Neural cell (in vitro differentiated cells): ENCODE measurements around the gene CLSTN3. TPM values are rescaled to one million over a fixed set of nuclear protein-coding genes. Genes with fewer than 3 reads are reported as not detected.

Source experiments
- H2AFZ ChIP-seq: fragments of 200-600, 300-800 bp; sonication (generic), shearing (Covaris generic); 2 replicates; pipeline ENCODE4 v1.6.0; 2014; ENCODE audit warnings: low read depth, mild to moderate bottlenecking, antibody characterized with exemption, low read length, moderate library complexity
- H3F3A ChIP-seq: fragments of 200-600 bp; shearing (Covaris generic); 2 replicates; pipeline ENCODE4 v1.6.1; 2016; ENCODE audit warnings: mild to moderate bottlenecking, moderate library complexity, mixed read lengths, antibody characterized with exemption, low read length; ENCODE audit not compliant: insufficient read depth, poor library complexity, severe bottlenecking
- H3K27ac ChIP-seq: fragments of 200-600, 300-800 bp; sonication (generic), shearing (Covaris generic); 2 replicates; pipeline ENCODE4 v1.5.1; 2014; ENCODE audit warnings: mild to moderate bottlenecking, low read length, moderate library complexity
- H3K27me3 ChIP-seq: fragments of 300-800, 200-600 bp; sonication (generic), shearing (Covaris generic); 2 replicates; pipeline ENCODE4 v1.6.0; 2014; ENCODE audit warnings: mild to moderate bottlenecking, low read depth, low read length, moderate library complexity; ENCODE audit not compliant: insufficient read depth
- H3K36me3 ChIP-seq: fragments of 300-800, 200-600 bp; sonication (generic), shearing (Covaris generic); 2 replicates; pipeline ENCODE4 v1.5.1; 2014; ENCODE audit warnings: mild to moderate bottlenecking, antibody characterized with exemption, low read length, moderate library complexity; ENCODE audit not compliant: insufficient read depth
- H3K4me2 ChIP-seq: fragments of 300-800, 200-600 bp; sonication (generic), shearing (Covaris generic); 2 replicates; pipeline ENCODE4 v1.6.0; 2014; ENCODE audit warnings: mild to moderate bottlenecking, low read length
- H3K4me3 ChIP-seq: fragments of 300-800, 200-600 bp; sonication (generic), shearing (Covaris generic); 2 replicates; pipeline ENCODE4 v1.5.1; 2014; ENCODE audit warnings: mild to moderate bottlenecking, low read length, moderate library complexity
- H3K79me2 ChIP-seq: fragments of 200-600 bp; shearing (Covaris generic); replicated peaks from 2 replicates; pipeline ENCODE4 v1.6.0; 2014; ENCODE audit warnings: mild to moderate bottlenecking, low read length, moderate library complexity; ENCODE audit not compliant: insufficient read depth
- H3K9ac ChIP-seq: fragments of 300-800, 200-600 bp; sonication (generic), shearing (Covaris generic); 2 replicates; pipeline ENCODE4 v1.6.1; 2016; ENCODE audit warnings: mild to moderate bottlenecking, low read length, mixed read lengths
- H3K9me2 ChIP-seq: fragments of 200-600 bp; shearing (Covaris generic); 2 replicates; pipeline ENCODE4 v1.6.1; 2016; ENCODE audit warnings: mild to moderate bottlenecking, low read length, mixed read lengths; ENCODE audit not compliant: insufficient read depth
- H3K9me3 ChIP-seq: fragments of 200-600, 300-800 bp; sonication (generic), shearing (Covaris generic); 2 replicates; pipeline ENCODE4 v1.6.1; 2016; ENCODE audit warnings: mild to moderate bottlenecking, mixed run types, low read length, moderate library complexity, mixed read lengths
- H4K20me1 ChIP-seq: fragments of 200-600 bp; shearing (Covaris generic); 2 replicates; pipeline ENCODE4 v1.6.1; 2016; ENCODE audit warnings: mild to moderate bottlenecking, mixed run types; ENCODE audit not compliant: insufficient read depth
- CTCF ChIP-seq: fragments of 450-650 bp; IDR thresholded peaks from 2 replicates; pipeline ENCODE4 v1.5.1; 2014; ENCODE audit warnings: antibody characterized with exemption, mild to moderate bottlenecking, moderate library complexity; ENCODE audit not compliant: poor library complexity, severe bottlenecking
- EP300 ChIP-seq: fragments of 450-650 bp; conservative IDR thresholded peaks from 2 replicates; pipeline ENCODE4 v1.6.1; 2014; ENCODE audit warnings: antibody characterized with exemption, mild to moderate bottlenecking, moderate library complexity; ENCODE audit not compliant: poor library complexity, severe bottlenecking
- EZH2 ChIP-seq: fragments of 200-600, 300-800 bp; shearing (Covaris generic), sonication (generic); IDR thresholded peaks from 2 replicates; pipeline ENCODE4 v1.6.1; 2014; ENCODE audit warnings: antibody characterized with exemption, low read length, borderline replicate concordance, mild to moderate bottlenecking; ENCODE audit not compliant: insufficient read depth, poor library complexity, severe bottlenecking
- MXI1 ChIP-seq: fragments of 450-650 bp; conservative IDR thresholded peaks from 2 replicates; pipeline ENCODE4 v1.6.1; 2014; ENCODE audit warnings: antibody characterized with exemption, mild to moderate bottlenecking; ENCODE audit not compliant: poor library complexity, severe bottlenecking
- POLR2AphosphoS5 ChIP-seq: IDR thresholded peaks from 2 replicates; pipeline ENCODE4 v1.6.1; 2012
- RAD21 ChIP-seq: fragments of 450-650 bp; conservative IDR thresholded peaks from 2 replicates; pipeline ENCODE4 v1.6.1; 2014; ENCODE audit warnings: antibody characterized with exemption, mild to moderate bottlenecking, moderate library complexity
- REST ChIP-seq: IDR thresholded peaks from 2 replicates; pipeline ENCODE4 v1.6.1; 2012; ENCODE audit warnings: borderline replicate concordance
- SMC3 ChIP-seq: fragments of 450-650 bp; conservative IDR thresholded peaks from 2 replicates; pipeline ENCODE4 v1.6.1; 2014; ENCODE audit warnings: antibody characterized with exemption, mild to moderate bottlenecking, moderate library complexity; ENCODE audit not compliant: poor library complexity
- TAF1 ChIP-seq: IDR thresholded peaks from 2 replicates; pipeline ENCODE4 v1.6.1; 2012; ENCODE audit warnings: low read depth
- polyA minus RNA-seq: library from RNA; depleted of rRNA, polyadenylated mRNA; stranded (reverse); fragments of >200 nt; gene quantifications from 2 replicates; pipeline ENCODE4 v1.2.3, GENCODE V29; 2014
- polyA plus RNA-seq: library from polyadenylated mRNA; depleted of rRNA; stranded (reverse); fragments of >200 nt; gene quantifications from 2 replicates; pipeline ENCODE4 v1.2.3, GENCODE V29; 2014

Gene CLSTN3
- polyA plus RNA-seq (55.6 and 61.0 TPM in 2 replicates), polyA minus RNA-seq (98.6 and 110 TPM in 2 replicates)

DNA sequence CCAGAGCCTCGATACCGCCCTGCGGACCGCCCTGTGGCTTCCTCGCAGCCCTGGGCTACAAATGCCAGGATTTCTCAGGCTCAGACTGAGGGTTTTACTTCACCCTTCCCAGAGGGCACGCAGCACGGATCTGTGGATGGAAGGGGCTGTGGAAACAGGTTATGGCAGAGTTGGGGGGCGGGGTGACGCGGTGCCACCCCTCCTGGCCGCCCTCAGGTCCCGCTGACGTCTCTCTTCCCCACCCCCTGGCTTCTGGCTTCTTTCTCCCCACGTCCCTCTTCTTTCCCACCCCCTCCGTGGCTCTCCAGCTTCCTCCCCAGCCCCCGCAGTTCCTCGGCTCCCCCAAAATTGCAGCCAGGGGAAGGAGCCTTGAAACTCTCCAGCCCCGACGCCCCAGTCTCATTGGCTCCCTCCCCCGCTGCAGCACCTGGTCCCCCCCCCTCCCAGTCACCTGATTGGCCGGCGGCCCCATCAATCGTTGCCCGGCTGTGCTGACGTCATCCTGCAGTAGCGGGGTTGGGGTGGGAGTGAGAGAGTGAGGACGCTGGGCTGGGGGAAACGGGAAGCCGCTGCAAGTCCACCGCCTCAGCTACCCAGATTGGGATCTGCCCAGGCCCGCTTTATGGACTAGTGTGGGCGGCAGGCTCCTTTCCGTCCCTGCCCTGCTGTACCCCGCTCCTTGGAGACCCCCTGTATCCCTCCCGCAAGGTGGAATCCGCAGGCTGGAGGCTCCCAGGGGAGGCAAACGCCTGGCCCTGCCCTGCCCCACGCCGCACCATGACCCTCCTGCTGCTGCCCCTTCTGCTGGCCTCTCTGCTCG is at the start of gene CLSTN3:
Gene CLSTN3 (plus strand): TSS at position 500 of the 820 bp plus-strand sequence. CDS start 278 bp downstream, at position 778.
- Histone ChIP-seq H2AFZ (peak within 1 kb of the TSS; percentile 95), H3K4me3 (peak within 1 kb of the TSS; percentile 85), H3K9ac (peak within 1 kb of the TSS; percentile 97), H3K9me3 (no peaks in the 10 kb centered on the region), H3K4me2 (peak within 1 kb of the TSS; percentile 95), H3F3A (no peaks in the 10 kb centered on the region), H3K9me2 (no peaks in the 10 kb centered on the region), H3K27ac (peak within 1 kb of the TSS; percentile 89), H3K27me3 (peaks cover 5% of the 10 kb centered on the region), H3K36me3 (no peaks in the 10 kb centered on the region), H4K20me1 (no peaks in the 10 kb centered on the region), H3K79me2 (peaks cover 14% of the 10 kb centered on the region)
- TF ChIP-seq CTCF: no peak
- no peak for TF ChIP-seq EP300
- TF ChIP-seq POLR2AphosphoS5: peak; percentile 81
- peak; percentile 58 for TF ChIP-seq REST
- TF ChIP-seq SMC3: peak; percentile 24
- no peak for TF ChIP-seq EZH2
- TF ChIP-seq RAD21: peak; percentile 3
- TF ChIP-seq MXI1: peak; percentile 14
- peak; percentile 85 for TF ChIP-seq TAF1

DNA sequence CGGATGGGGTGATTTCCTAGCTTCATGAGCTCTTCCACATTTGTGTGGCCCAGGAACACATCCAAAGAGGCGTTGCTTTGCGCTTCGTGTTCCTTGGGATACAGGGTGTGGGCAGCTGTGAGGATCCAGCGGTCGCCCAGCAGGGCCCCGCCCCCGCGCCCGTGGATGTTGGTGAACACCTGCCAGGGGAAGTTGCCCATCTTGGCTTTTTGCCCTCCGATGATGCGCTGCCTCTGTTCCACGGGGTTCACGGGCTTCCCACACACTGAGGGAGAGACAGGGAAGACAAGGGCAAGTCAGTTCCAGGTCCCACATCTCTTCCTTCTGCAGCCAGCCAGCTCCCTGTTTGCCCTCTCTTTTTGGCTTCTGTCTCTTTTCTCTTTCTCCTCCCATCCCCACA is 49.1 kb upstream of the CLSTN3 start:
- no peak overlapping the region for H3K9ac ChIP-seq
- H4K20me1 ChIP-seq: no peaks in the 10 kb centered on the region
- no peak overlapping the region for H3K4me2 ChIP-seq
- H3K36me3 ChIP-seq: no peaks in the 10 kb centered on the region
- H3F3A ChIP-seq: no peaks in the 10 kb centered on the region
- H3K27me3 ChIP-seq: no peaks in the 10 kb centered on the region
- H3K79me2 ChIP-seq: no peaks in the 10 kb centered on the region
- H3K9me2 ChIP-seq: no peaks in the 10 kb centered on the region
- no peak overlapping the region for H3K27ac ChIP-seq
- no peak overlapping the region for H3K4me3 ChIP-seq
- no peaks in the 10 kb centered on the region for H3K9me3 ChIP-seq
- TF ChIP-seq EZH2: no peak
- TF ChIP-seq TAF1: no peak
- no peak for TF ChIP-seq EP300
- no peak for TF ChIP-seq CTCF
- TF ChIP-seq SMC3: no peak
- TF ChIP-seq REST: no peak
- no peak for TF ChIP-seq POLR2AphosphoS5
- no peak for TF ChIP-seq RAD21
- TF ChIP-seq MXI1: no peak
- H2AFZ ChIP-seq: no peak overlapping the region
